Astrocyte (in vitro differentiated cells and primary cell): Measurements from ENCODE around the gene OSGEP. TPM values are rescaled to one million over a fixed set of nuclear protein-coding genes. Genes with fewer than 3 reads are reported as not detected.
"Not testable (repeated sequence)": the region's sequence is repeated elsewhere in the genome, so short reads cannot be mapped to it uniquely, and the experiment has no call there.

Source experiments
- DNase-seq: peaks from one replicate; pipeline ENCODE4 v3.0.0-alpha.2; 2010; ENCODE audit warnings: low read depth
- FAIRE-seq: peaks from 2 replicates; lab custom pipeline; 2011; peaks lifted over from hg19 to GRCh38; lab: Jason Lieb, UNC
- H2AFZ ChIP-seq: 2 replicates; pipeline ENCODE4 v1.6.0; 2012; ENCODE audit warnings: low read depth, low read length, inconsistent platforms
- H3K27ac ChIP-seq: 2 replicates; pipeline ENCODE4 v1.5.1; 2011; ENCODE audit warnings: low read depth, low read length, inconsistent platforms
- H3K27me3 ChIP-seq: 2 replicates; pipeline ENCODE4 v1.6.0; 2011; ENCODE audit warnings: low read length, inconsistent platforms; ENCODE audit not compliant: insufficient read depth
- H3K36me3 ChIP-seq: 2 replicates; pipeline ENCODE4 v1.5.1; 2011; ENCODE audit warnings: low read length, inconsistent platforms; ENCODE audit not compliant: insufficient read depth
- H3K4me1 ChIP-seq: 2 replicates; pipeline ENCODE4 v1.5.1; 2011; ENCODE audit warnings: low read length, inconsistent platforms; ENCODE audit not compliant: insufficient read depth
- H3K4me2 ChIP-seq: 2 replicates; pipeline ENCODE4 v1.6.0; 2012; ENCODE audit warnings: low read length, inconsistent platforms
- H3K4me3 ChIP-seq: 2 replicates; pipeline ENCODE4 v1.5.1; 2011; ENCODE audit warnings: low read depth, mild to moderate bottlenecking, low read length, inconsistent platforms; ENCODE audit not compliant: insufficient read depth
- H3K79me2 ChIP-seq: 2 replicates; pipeline ENCODE4 v1.6.0; 2012; ENCODE audit warnings: mild to moderate bottlenecking, low read length, inconsistent platforms; ENCODE audit not compliant: insufficient read depth
- H3K9ac ChIP-seq: 2 replicates; pipeline ENCODE4 v1.6.0; 2012; ENCODE audit warnings: mild to moderate bottlenecking, low read length, inconsistent platforms
- H3K9me3 ChIP-seq: 2 replicates; pipeline ENCODE4 v1.5.1; 2012; ENCODE audit warnings: low read depth, mild to moderate bottlenecking, low read length, inconsistent platforms; ENCODE audit not compliant: insufficient read depth
- H4K20me1 ChIP-seq: 2 replicates; pipeline ENCODE4 v1.6.0; 2012; ENCODE audit warnings: low read length, inconsistent platforms; ENCODE audit not compliant: insufficient read depth
- H3K27ac Mint-ChIP-seq: one replicate; pipeline ENCODE4 v1.8.0; 2021; ENCODE audit warnings: mild to moderate bottlenecking, mixed read lengths; ENCODE audit not compliant: unreplicated experiment
- H3K27me3 Mint-ChIP-seq: one replicate; pipeline ENCODE4 v1.8.0; 2021; ENCODE audit warnings: low read depth, mixed read lengths; ENCODE audit not compliant: unreplicated experiment
- H3K36me3 Mint-ChIP-seq: one replicate; pipeline ENCODE4 v1.8.0; 2021; ENCODE audit warnings: low read depth, mixed read lengths; ENCODE audit not compliant: unreplicated experiment
- H3K4me1 Mint-ChIP-seq: one replicate; pipeline ENCODE4 v1.8.0; 2021; ENCODE audit warnings: low read depth, mixed read lengths; ENCODE audit not compliant: unreplicated experiment
- H3K4me3 Mint-ChIP-seq: one replicate; pipeline ENCODE4 v1.8.0; 2021; ENCODE audit warnings: mild to moderate bottlenecking, moderate library complexity, mixed read lengths; ENCODE audit not compliant: unreplicated experiment
- H3K9me3 Mint-ChIP-seq: one replicate; pipeline ENCODE4 v1.8.0; 2021; ENCODE audit warnings: mild to moderate bottlenecking, mixed read lengths; ENCODE audit not compliant: unreplicated experiment
- EZH2 ChIP-seq: IDR thresholded peaks from 2 replicates; pipeline ENCODE4 v1.6.1; 2012; ENCODE audit warnings: mild to moderate bottlenecking, low read length, inconsistent platforms; ENCODE audit not compliant: insufficient read depth
- total RNA-seq: library from RNA; stranded (reverse); gene quantifications from 2 replicates; pipeline ENCODE4 v1.2.1, GENCODE V29; 2021
- TF ChIP-seq, protein P1 (sequence below): IDR thresholded peaks from 2 replicates; pipeline ENCODE4 v1.5.1; 2011; ENCODE audit warnings: low read depth, mild to moderate bottlenecking, inconsistent platforms, low read length, moderate library complexity; ENCODE audit not compliant: insufficient read depth

The OSGEP gene
- total RNA-seq, 1 donor from 2014 or later, result 23.0 TPM

GRCh38 chr14:20446889-20447288, 7.7 kb downstream of the OSGEP start:
- Histone ChIP-seq H3K4me1 (no peaks in the 10 kb centered on the region), H3K27ac (no peak overlapping the region), H3K4me3 (no peak overlapping the region), H3K4me2 (no peak overlapping the region), H3K36me3 (peaks cover 40% of the 10 kb centered on the region), H2AFZ (no peak overlapping the region), H3K9ac (no peak overlapping the region), H3K79me2 (no peaks in the 10 kb centered on the region), H3K27me3 (no peaks in the 10 kb centered on the region), H3K9me3 (no peaks in the 10 kb centered on the region), H4K20me1 (no peaks in the 10 kb centered on the region)
- no peaks in the 10 kb centered on the region for H3K27me3 Mint-ChIP-seq
- H3K4me1 Mint-ChIP-seq, result no peaks in the 10 kb centered on the region
- DNase-seq (no peak), FAIRE-seq (no peak)
- peaks cover 25% of the 10 kb centered on the region for H3K36me3 Mint-ChIP-seq
- TF ChIP-seq, protein P1, sequence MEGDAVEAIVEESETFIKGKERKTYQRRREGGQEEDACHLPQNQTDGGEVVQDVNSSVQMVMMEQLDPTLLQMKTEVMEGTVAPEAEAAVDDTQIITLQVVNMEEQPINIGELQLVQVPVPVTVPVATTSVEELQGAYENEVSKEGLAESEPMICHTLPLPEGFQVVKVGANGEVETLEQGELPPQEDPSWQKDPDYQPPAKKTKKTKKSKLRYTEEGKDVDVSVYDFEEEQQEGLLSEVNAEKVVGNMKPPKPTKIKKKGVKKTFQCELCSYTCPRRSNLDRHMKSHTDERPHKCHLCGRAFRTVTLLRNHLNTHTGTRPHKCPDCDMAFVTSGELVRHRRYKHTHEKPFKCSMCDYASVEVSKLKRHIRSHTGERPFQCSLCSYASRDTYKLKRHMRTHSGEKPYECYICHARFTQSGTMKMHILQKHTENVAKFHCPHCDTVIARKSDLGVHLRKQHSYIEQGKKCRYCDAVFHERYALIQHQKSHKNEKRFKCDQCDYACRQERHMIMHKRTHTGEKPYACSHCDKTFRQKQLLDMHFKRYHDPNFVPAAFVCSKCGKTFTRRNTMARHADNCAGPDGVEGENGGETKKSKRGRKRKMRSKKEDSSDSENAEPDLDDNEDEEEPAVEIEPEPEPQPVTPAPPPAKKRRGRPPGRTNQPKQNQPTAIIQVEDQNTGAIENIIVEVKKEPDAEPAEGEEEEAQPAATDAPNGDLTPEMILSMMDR, result no peak
- TF ChIP-seq EZH2, result no peak
- no peaks in the 10 kb centered on the region for H3K9me3 Mint-ChIP-seq
- H3K4me3 Mint-ChIP-seq, result no peak overlapping the region
- H3K27ac Mint-ChIP-seq, result no peak overlapping the region

DNA sequence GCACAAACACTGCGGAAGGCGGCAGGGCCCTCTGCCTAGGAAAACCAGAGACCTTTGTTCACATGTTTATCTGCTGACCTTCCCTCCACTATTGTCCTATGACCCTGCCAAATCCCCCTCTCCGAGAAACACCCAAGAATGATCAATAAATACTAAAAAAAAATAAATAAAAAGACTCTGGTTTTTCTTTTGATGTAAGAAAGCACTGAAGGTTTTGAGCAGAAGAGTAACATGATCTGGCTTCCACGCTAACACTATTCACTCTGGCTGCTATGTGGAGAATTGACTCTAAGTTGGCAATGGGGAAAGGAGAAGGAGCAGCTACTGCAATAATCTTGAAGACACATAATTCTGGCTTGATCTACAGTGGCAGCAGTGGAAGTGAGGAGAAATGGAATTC, 11.0 kb downstream of the OSGEP start:
- H3K9me3 ChIP-seq, DNase-seq, H3K27ac ChIP-seq, H3K79me2 ChIP-seq, H3K4me1 ChIP-seq, H3K4me3 ChIP-seq, H3K9ac ChIP-seq, FAIRE-seq, H3K4me3 Mint-ChIP-seq, H3K4me2 ChIP-seq, H3K4me1 Mint-ChIP-seq, H2AFZ ChIP-seq, H4K20me1 ChIP-seq, H3K27ac Mint-ChIP-seq, H3K9me3 Mint-ChIP-seq, H3K27me3 ChIP-seq: not testable (repeated sequence)
- peaks cover 12% of the 10 kb centered on the region for H3K27me3 Mint-ChIP-seq
- peaks cover 31% of the 10 kb centered on the region for H3K36me3 ChIP-seq
- peaks cover 20% of the 10 kb centered on the region for H3K36me3 Mint-ChIP-seq

DNA sequence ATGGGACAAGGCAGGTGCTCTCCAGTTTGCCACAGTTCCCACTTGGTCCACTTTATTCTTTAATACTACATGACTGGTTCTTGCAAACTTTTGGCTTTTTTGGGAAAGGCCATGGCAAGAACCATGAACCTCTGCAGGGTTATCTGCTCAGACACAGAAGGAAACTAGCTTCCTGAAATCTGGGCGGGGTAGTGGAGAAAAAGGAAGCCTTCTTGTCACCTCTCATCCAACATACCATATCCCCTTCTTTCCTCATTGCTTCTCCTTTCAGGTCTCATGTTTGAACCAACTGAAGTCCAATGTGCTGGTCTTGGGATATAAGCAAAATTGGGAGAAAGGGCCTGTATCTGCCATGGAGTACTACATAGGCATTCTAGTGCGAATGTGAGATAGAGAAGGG, 13.2 kb downstream of the OSGEP start:
- H3K79me2 ChIP-seq, result no peaks in the 10 kb centered on the region
- no peak overlapping the region for H3K27ac Mint-ChIP-seq
- no peak for TF ChIP-seq EZH2
- TF ChIP-seq, protein P1, result no peak

More for the DNA sequence above, 13.2 kb downstream of the OSGEP start:
- H4K20me1 ChIP-seq, result no peaks in the 10 kb centered on the region
- no peaks in the 10 kb centered on the region for H3K9me3 Mint-ChIP-seq
- H3K9me3 ChIP-seq, result no peaks in the 10 kb centered on the region
- H3K4me2 ChIP-seq, result no peak overlapping the region
- H3K27me3 ChIP-seq, result no peaks in the 10 kb centered on the region
- peaks cover 10% of the 10 kb centered on the region for H3K36me3 ChIP-seq
- no peaks in the 10 kb centered on the region for H3K4me1 Mint-ChIP-seq
- peaks cover 21% of the 10 kb centered on the region for H3K27me3 Mint-ChIP-seq
- H2AFZ ChIP-seq, result no peak overlapping the region
- H3K36me3 Mint-ChIP-seq, result peaks cover 7% of the 10 kb centered on the region
- H3K27ac ChIP-seq, result no peak overlapping the region
- no peak overlapping the region for H3K9ac ChIP-seq
- no peaks in the 10 kb centered on the region for H3K4me1 ChIP-seq
- DNase-seq (no peak), FAIRE-seq (no peak)
- no peak overlapping the region for H3K4me3 ChIP-seq
- H3K4me3 Mint-ChIP-seq, result no peak overlapping the region
